GM12872 (cell line): ENCODE measurements around the gene CDT1.

Experiments used
- TF ChIP-seq, protein P1 (sequence below): IDR thresholded peaks from 3 replicates; pipeline ENCODE4 v1.5.1; 2011; ENCODE audit warnings: low read depth, mild to moderate bottlenecking, low read length, moderate library complexity; ENCODE audit not compliant: insufficient read depth

Gene CDT1

GRCh38 chr16:88815901-88816589 is 12.5 kb downstream of the CDT1 start:
- TF ChIP-seq, protein P1, sequence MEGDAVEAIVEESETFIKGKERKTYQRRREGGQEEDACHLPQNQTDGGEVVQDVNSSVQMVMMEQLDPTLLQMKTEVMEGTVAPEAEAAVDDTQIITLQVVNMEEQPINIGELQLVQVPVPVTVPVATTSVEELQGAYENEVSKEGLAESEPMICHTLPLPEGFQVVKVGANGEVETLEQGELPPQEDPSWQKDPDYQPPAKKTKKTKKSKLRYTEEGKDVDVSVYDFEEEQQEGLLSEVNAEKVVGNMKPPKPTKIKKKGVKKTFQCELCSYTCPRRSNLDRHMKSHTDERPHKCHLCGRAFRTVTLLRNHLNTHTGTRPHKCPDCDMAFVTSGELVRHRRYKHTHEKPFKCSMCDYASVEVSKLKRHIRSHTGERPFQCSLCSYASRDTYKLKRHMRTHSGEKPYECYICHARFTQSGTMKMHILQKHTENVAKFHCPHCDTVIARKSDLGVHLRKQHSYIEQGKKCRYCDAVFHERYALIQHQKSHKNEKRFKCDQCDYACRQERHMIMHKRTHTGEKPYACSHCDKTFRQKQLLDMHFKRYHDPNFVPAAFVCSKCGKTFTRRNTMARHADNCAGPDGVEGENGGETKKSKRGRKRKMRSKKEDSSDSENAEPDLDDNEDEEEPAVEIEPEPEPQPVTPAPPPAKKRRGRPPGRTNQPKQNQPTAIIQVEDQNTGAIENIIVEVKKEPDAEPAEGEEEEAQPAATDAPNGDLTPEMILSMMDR, result peak; percentile 92

- TF ChIP-seq, protein P1, result no peak
These were observed 13.3 kb downstream of the CDT1 start for GRCh38 chr16:88816736-88817535.

- TF ChIP-seq, protein P1, result no peak
These were observed 14.4 kb downstream of the CDT1 start for GRCh38 chr16:88817785-88818574.

DNA sequence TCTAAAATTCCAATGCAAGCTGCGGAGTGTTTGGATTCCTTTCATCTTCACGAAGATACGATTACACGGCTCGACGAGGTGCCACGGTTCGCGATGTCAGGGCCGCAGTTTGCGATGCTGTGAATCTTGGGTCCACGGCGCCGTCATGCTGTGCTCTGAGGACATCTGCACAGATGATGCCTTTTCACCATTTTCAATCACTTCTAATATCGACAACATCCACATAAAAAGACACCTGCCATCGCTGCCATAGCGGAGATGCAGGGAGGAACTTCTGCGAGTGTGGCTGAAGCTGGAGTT is 14.9 kb downstream of the CDT1 start:
- TF ChIP-seq, protein P1, result no peak

- TF ChIP-seq, protein P1, result no peak
These were observed 15.5 kb downstream of the CDT1 start for GRCh38 chr16:88819126-88819525.

DNA sequence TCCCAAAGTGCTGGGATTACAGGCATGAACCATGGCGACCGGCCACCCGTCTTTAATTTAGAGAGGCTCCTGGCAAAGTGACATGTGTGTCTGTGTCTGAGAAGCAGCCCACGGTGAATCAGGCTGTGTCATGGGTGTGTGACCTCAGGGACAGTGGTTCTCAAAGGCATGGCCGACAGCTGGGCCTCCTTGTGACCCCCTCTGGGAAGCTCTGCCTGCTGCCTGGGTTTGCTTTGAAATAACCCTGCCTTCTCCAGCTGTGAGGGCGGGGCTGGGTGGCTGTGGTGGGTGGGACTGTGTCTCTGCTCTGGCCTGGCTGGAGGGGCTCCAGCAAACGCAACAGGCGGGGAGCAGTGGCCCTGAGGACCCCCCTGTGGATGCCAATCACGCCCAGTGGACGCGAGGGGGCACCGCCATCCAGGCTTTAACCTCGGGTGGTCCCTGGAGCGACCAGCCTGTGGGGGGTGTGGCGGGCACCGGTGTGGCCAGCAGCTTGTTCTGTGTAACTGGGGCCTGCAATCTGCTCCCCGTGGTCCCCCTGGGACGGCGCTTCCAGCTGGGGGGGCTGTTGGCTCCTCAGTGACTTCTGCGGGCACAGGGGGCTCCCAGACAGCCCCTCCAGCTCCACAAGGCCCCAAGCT is 16.9 kb downstream of the CDT1 start:
- TF ChIP-seq, protein P1, result no peak

DNA sequence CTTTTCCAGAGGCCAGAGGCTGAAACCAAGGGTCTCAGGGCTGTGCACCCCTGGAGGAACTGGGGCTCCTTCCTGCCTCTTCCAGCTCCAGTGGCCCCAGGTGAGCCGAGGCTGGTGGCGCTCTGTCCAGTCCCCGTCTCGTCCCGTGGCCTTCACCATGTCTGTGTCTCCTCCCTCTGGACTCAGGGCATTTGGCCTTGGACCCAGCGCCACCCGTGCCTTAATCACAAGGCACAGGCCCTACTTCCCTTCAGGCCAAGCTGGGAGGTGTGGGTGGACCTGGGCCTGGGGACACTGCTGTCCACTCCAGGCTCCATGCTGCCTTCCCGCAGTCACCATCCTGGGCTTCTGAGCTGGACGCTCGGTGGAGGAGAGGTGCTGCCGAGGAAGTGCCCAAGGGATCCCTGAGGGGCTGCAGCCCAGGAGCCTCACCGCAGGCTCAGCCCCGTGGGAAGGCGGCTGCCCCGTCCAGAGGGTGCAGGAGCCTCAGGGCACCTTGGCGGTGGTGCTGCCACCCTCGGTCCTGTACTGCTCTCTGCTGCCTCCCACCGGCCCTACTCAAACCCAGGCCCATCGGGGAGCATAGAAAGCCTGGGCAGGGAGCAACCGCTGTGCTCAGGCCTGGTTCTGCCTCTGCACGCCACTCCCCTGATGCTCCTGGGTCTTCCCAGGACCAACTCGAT is 17.7 kb downstream of the CDT1 start:
- TF ChIP-seq, protein P1, result no peak
